HL-60/S4 treated with phorbol 12-myristate 13-acetate at 8.2 ng/mL for 4 days and 3 days (cell line): ENCODE measurements around the gene MPV17.
"Not testable (repeated sequence)": the region's sequence is repeated elsewhere in the genome, so short reads cannot be mapped to it uniquely, and the experiment has no call there.

ENCODE experiments used
- in situ Hi-C: fragments of 300-500 bp; cut with MboI; formaldehyde crosslinking; loops from 2 replicates; pipeline ENCODE4 v1.15.0; 2022; ENCODE audit warnings: low sequenced_read_pairs

Gene MPV17, protein sequence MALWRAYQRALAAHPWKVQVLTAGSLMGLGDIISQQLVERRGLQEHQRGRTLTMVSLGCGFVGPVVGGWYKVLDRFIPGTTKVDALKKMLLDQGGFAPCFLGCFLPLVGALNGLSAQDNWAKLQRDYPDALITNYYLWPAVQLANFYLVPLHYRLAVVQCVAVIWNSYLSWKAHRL

DNA sequence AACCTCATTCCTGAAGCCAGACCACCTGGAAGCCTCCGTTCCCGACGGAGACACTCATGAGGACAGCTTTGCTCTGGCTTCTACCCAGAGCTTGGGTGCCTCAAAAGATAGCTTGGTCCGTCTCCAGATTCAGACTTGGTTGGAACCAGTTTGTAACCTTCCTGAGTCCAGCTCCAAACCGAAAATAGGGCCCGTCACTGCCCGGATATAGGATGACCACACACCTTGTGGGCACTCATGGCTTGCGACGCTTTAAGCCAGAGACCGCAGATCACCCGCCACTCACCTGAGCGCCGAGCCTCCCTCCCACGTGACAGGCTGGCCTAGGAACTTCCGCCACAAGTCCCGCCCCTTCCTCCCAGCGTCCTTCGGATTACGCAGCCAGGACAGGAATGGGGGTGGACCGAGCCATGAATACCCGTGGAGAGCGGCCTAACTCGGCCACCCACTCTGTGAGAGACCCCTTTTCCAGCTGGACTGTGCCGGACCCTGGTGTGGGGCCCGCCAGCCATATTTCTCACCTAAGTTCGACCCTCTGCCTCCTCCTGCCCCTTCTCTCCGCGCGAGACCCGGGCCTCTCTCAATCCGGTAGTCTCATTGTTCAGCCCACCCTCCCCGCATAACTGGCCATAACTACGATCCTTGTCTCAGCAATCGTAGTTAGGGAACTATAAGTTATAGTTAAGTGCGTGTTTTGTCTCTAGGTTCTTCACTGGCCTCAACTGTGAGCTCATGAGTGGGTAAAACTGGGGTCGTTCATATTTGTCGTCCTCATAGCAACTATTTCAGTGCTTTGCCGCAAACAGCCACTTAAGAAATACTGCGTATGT is at the start of gene MPV17:
Gene MPV17 (minus strand): TSS at position 332 of the 830 bp plus-strand sequence. CDS start 580 bp downstream, outside the sequence.
- in situ Hi-C loops = no loop called here

DNA sequence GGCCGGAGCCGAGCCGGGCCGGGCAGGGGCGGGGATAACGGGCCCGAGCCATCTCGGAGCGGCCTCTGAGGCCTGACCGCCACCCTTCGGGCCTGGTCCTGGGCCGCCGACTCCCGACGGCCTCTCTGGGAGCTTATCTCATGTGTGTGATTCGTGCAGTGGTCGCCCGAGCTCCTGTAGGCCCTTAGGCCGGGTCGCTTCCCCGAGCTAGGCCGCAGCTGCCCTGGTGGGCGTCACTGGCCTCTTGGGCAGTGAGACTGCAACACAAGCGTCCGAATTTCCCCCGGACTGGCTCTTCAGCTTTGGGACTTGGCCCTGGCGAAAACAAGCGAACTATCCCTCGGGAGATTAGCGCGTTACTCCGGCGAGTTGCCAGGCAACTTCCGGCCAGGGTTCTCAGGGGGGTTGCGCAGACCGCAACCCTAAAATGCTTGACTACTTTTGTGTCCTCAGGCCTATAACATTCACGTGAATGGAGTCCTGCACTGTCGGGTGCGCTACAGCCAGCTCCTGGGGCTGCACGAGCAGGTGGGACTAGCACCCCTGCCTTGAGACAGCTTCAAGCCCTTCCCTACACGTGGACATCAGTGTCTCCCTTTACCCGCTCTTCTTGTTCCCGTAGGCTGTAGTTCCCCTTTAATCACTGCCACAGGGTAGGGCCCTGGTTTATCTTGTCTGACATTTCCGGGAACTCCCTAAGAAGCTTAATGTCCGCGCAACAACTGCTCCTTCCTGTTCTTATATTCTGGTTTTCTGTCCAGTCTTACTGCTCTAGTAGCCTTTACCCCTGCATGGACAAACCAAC is 48.1 kb upstream of the MPV17 start:
- in situ Hi-C loops = no loop called here

DNA sequence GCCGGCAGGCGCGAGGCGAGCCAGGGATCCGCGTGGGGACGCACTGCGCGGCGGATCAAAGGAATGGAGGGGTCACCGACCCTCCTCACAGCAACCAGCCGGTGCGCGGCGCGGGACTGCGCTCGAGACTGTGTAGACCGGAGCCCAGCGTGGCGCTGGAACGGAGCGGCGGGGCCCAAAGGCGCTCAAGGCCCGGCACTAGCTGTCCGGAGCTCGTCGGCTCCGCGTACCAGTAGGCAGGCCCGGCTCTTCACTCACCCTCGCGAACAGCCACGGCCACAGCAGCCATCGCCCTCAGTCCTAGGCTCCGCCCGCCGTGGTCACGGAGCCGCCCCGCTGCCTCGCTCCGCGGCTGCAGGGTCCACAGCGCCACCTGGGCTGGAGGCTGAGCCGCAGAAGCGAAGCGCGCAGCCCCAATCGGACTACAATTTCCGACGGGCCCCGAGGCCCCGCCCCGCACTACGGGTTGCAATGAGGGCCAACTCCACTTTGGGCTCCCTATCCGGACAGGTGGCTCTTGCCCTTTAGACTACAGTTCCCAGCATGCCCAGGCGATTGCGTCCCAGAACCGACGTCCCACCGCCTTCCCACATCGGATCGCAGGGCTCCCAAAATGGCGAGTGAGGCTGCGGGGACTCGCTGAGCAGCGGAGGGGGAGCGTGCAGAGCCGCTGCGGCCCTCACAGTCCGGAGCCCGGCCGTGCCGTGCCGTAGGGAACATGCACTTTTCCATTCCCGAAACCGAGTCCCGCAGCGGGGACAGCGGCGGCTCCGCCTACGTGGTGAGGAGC is 47.3 kb upstream of the MPV17 start, which contains the start of the genes EIF2B4 and SNX17:
Gene EIF2B4 (minus strand): TSS at position 313 of the 790 bp plus-strand sequence. CDS start 24 bp downstream, at position 289.
Gene SNX17 (plus strand): TSS at position 591 of the 790 bp plus-strand sequence. CDS start 128 bp downstream, at position 719.
- in situ Hi-C loops = no loop called here

DNA sequence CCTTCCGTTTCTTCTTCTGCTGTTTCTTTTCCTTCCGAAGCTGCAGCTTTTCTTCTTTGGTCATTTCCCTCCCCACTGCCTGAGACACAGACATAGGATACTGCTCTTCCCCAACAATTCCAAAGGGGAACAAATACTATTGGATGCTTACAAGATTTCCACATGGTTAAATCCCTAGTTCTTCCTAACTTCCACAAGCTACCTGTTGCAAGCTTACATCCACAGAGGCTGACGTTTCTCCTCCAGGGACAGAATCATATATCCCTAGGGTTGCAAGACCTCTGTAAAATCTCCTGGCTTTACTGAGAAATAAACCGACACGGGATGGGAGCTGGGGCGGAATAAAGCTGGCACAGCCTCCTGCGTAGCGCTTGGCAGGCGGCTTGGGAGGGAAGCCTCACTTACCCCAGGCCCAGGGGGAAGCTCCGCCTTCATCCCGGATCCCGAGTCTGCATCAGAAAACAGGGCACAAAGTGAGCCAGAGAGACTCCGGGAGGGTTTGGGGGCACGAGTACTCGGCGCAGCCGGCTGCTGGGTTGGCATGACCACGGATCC is 46.7 kb upstream of the MPV17 start:
- in situ Hi-C loops = no loop called here

DNA sequence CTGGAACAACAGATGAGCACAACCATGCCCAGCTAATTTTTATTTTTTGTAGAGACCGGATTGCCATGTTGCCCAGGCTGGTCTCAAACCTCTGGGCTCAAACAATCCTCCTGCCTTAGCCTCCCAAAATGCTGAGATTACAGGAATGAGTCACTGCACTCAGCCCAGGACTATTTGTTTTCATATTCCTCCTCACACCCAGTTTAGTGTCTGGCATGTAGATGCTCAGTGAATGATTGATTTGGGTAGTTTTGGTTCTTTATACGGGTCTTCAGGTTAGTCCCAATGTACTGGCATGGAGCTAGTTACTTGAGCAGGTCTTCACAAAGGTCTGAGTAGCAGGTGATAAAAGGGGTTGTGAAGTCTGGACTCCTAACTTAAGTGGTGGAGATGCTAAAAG is 41.0 kb upstream of the MPV17 start:
- in situ Hi-C loops = no loop called here

DNA sequence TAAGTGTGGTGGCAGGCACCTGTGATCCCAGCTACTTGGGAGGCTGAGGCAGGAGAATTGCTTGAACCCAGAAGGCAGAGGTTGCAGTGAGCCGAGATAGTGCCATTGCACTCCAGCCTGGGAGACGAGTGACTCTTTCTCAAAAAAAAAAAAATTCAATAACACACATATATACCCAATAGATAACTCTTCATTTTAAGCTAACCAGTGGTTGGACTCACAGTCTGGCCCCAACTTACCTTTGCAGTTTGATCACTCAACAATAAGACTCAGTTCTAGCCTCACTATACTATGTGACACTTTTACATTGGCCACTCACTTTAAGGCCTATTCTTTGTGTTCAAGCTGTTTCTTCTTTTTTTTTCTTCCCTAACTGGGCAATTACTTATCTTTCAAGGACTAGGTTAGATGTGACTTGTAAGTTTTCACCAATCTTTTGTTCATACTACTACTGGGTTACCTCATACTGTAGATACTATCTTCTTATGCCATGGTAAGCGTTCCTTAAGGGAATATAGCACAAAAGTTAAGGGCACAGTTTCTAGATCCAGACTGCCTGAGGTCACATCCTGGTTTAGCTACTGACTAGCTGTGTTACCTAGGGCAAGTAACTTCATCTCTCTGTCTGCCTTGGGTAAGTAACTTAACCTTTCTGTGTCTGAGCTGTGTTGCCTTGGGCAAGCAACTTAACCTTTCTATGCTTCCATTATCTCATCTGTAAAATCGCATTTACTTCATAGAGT is 40.0 kb upstream of the MPV17 start:
- in situ Hi-C loops = no loop called here

DNA sequence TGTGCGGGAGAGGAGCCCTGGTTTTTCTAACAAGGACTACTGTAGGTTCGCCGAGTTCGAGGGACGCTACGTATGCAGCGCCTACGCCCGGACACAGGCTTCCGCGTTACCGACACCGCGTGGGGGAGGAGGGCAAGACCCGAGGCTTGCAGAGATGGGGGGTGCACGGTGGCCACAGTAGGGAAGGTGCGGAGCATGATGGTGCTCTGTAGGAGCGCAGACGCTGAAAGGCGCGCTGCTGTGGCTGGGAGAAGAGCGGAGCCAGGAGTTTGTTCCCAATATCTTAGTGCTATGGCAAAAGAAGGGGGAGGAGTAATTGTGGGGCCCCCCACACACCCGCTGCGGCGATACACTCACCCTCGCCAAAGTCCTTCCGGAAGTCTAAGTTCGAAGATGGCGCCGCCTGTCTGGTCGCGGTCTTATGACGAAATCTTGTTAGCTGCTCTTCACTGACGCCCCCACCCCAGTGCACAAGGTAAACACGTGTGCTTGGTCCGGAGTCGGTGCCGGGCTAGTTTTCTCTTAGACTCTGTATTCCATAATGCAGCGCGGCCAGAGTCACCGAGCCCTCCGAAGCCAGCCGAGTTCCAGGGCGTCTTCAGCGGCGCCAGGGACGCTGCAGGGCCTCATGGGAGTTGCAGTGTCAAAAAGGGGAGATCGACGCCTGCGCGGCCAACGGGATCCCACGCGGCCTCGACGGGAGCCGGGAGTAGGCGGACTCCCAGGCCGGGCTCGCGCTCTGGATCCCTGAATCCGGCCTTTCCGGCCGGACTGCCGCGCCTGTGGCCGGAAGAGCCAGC is 33.7 kb upstream of the MPV17 start, which contains the start of gene GTF3C2:
Gene GTF3C2 (minus strand): TSS at position 383 of the 800 bp plus-strand sequence. CDS start 13,210 bp downstream, outside the sequence.
- in situ Hi-C loops = no loop called here

DNA sequence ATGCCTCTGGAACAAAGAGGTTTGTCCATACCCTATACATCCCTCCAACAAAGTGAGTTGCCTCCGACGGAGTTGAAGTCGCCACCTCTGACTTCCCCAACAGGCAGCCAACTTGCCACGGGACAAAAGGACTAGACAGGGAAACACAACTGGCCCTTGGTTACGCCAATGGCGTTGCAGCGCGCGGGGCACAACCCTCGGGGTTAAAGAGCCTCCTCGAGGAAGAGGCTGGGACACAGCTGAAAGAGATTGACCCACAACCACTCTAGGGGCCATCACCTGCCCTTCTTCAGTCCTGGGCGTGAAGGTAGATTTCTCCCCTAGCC is 33.1 kb upstream of the MPV17 start:
- in situ Hi-C loops = no loop called here

DNA sequence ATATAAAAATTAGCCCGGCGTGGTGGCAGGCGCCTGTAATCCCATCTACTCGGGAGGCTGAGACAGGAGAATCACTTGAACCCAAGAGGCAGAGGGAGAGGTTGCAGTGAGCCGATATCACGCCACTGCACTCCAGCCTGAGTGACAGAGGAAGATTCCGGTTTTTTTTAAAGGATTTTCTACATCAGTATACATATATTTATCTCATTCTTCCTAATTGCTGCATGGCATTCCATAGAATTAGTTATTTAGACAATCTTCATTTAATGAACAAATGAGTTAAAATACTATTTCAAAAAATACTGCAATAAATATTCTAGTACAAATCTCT is 31.7 kb upstream of the MPV17 start:
- in situ Hi-C loops = no loop called here

DNA sequence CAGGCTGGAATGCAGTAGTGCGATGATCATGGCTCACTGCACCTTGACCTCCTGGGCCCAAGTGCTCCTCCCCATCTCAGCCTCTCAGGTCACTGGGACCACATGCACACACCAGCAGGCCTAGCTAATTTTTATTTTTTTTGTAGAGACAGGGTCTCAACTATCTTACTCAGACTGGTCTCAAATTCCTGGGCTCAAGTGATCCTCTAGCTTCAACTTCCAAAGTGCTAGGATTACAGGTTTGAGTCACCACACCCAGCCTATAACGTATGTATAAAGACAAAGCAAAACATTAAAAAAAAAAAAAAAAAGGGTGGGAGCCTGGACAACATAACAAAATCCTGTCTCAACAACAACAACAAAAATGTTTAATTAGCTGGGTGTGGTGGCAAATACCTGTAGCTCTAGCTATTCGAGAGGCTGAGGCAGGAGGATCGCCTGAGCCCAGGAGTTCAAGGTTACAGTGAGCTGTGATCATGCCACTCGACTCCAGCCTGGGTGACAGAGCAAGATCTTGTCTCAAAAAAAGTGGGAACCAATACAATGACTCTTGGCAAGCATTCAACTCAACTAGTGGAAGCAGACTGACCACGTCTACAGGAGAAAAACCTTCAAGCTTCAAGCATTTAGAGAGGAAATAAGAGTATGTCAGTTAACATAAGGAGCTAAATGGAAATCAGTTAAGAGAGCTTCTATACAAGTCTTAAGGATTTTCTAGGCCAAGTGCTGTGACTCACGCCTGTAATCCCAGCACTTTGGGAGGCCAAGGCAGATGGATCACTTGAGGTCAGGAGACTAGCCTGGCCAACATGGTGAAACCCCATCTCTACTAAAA is 31.1 kb upstream of the MPV17 start:
- in situ Hi-C loops = no loop called here

DNA sequence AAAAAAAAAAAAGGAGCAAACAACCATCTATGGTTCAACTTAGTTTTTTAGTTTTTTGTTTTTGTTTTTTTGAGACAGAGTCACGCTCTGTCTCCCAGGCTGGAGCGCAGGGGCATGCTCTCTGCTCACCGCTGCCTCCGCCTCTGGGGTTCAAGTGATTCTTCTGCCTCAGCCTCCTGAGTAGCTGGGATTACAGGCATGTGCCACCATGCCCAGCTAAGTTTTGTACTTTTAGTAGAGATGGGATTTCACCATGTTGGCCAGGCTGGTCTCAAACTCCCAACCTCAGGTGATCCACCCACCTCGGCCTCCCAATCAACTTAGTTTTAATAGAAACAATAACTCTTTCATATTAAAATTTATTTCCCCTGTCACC is 30.5 kb upstream of the MPV17 start:
- in situ Hi-C loops = not testable (repeated sequence)

DNA sequence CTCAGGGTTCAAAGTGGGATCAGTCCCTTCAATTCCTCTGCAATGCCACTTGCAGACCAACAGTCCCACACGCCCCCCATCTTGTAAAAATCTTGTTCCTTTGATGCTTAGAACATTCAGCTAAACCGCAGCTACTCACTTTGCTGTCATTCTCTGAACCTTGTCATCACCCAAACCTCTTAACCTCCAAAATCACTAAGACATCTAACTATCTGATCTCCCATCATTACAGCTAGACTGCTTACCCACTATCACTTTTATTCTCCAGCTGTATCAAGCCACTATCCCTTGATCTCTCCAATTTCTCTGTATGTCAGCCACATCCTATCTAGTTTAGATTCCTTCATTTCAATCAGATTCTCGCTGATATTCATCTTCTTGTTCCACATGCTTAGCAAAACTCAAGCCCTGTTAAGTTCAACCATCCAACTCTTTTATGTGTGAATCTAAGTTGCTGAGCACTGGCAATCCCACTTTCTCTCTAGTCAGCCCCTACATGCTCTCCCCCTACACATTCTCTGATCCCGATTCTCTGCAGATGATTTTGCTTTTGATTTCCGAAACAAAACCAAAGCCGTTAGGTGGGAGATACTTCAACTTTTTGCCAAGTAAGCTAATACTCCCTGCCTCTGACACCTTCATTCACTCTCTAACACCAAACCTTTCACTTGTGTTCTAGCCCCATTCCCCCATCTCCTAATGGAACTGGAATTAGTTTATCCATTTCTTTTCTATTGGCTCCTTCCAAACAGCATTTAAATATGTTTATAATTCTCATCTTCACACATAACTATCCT is 29.1 kb upstream of the MPV17 start:
- in situ Hi-C loops = no loop called here

DNA sequence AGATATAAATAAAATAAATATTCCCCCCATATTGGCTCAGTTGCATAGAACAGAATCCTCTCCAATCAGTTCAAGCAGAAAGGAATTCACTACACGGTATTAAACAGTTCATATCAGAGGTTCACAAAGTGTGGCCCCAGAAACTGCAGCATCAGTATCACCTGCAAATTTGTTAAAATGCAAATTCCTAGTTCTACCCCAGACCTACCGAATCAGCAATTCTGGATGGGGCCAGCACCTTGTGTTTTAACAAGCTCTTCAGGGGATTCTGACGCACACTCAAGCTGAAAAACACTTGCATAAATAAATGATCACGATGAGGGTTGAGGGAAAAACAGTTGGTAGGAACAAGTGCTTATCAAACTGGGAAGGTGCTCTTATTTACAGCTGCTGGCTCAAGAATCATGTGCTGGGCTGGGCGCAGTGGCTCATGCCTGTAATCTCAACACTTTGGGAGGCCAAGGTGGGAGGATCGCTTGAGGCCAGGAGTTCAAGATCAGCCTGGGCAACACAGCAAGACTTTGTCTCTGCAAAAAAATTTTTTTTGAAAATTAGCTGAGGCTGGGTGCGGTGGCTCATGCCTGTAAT is 27.3 kb upstream of the MPV17 start:
- in situ Hi-C loops = no loop called here

DNA sequence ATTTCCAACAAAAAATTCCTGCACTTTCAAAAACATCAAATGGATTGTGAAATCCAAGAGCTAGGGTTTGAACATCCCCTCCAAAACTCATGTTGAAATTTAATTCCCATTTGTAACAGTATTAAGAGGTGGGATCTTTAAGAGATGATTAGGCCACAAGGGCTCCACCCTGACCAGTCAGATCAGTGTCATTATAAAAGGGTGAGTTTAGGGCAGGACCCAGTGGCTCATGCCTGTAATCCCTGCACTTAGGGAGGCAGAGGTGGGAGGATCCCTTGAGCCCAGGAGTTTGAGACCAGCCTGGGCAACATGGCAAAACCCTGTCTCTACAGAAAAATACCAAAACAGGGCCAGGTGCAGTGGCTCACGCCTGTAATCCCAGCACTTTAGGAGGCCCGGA is 24.7 kb upstream of the MPV17 start:
- in situ Hi-C loops = no loop called here

DNA sequence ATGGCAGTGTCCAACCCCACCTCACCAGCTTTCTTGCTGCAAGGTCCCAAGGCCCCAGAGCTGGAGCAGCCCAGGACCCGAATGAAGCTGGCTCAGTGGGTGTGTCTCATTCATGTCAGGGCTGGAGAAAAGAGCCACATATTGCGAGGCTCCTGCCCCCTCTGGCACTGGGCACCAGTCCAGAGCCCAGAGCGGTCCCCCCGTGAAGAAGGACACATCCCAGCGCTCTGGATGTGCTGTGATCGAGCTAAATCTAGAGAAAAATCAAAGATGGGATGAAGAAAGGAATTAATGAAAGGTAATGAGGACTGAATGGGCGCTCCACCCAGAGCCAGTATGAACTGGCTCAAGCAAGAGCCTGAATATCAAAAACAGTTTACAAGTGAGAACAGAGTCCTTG is 13.3 kb upstream of the MPV17 start:
- in situ Hi-C loops = no loop called here

DNA sequence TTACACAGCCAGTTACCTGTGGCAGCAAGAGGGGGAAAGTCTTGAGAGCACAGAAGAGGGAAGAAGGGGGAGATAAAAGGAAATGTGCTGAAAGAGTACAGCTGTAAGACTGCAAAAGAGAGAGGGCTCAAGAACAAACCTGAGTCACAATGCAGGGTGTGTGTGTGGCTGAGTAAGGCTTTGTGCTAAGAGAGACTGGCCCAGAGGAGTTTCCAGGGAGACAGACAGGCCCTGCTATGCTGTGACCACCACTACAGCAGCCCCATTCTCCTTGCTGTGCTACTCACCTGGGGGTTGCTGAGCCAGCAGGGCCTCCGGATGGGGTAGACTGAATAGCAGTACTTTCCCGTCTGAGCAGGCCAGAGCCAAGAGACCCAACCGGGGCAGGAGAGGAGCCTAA is 12.4 kb upstream of the MPV17 start:
- in situ Hi-C loops = no loop called here

DNA sequence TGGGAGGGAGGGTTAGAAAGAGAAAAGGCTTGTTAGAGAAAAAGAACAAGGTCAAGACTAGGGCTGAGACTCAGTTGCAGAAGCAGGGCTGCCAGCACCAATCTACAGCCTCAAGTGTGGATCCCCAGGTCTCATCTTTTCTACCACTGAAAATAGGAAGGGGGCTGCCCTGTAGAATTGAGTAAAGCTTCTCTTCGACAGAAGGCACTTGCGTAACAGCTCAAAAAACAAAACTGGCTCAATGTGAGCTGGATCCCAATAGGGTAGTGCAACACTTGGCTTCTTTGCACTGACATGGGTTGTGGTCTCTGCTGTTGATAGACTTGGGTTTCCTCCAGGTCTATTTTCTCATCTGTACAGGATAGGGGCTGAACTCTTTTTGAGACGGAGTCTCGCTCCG is 1.8 kb upstream of the MPV17 start:
- in situ Hi-C loops = no loop called here
